M059J (cell line): ENCODE measurements around the gene TNFAIP2. TPM values are rescaled to one million over a fixed set of nuclear protein-coding genes. Genes with fewer than 3 reads are reported as not detected.

Experiments used
- DNase-seq: peaks from one replicate; pipeline ENCODE4 v3.0.0-alpha.2; 2012; ENCODE audit warnings: low read depth
- total RNA-seq: library from RNA; depleted of rRNA; stranded (reverse); fragments of >200 nt; shearing (Covaris generic); gene quantifications from 2 replicates; pipeline ENCODE4 v1.2.3, GENCODE V29; 2014; rRNA removed

The TNFAIP2 gene
- total RNA-seq: 89.3 and 135 TPM in 2 replicates

- DNase-seq: no peak
Measured at GRCh38 chr14:103122947-103123633, at the start of gene TNFAIP2. Gene TNFAIP2 (plus strand): TSS chr14:103123461. CDS start chr14:103126458, 2,997 bp downstream.

GRCh38 chr14:103073876-103074728, 49.2 kb upstream of the TNFAIP2 start:
- DNase-seq: no peak

- DNase-seq: no peak
Measured at GRCh38 chr14:103074729-103075367, 48.4 kb upstream of the TNFAIP2 start.

- DNase-seq: peak; percentile 67
Measured at GRCh38 chr14:103078420-103078749, 44.9 kb upstream of the TNFAIP2 start.

- DNase-seq: no peak
Measured at GRCh38 chr14:103078860-103079587, 44.2 kb upstream of the TNFAIP2 start.

- no peak for DNase-seq
Measured at GRCh38 chr14:103081951-103082350, 41.3 kb upstream of the TNFAIP2 start.

- DNase-seq: no peak
Measured at GRCh38 chr14:103084021-103084919, 39.0 kb upstream of the TNFAIP2 start, which contains the start of gene LBHD2. Gene LBHD2 (plus strand): TSS chr14:103084210. CDS start chr14:103086013, 1,803 bp downstream.

- no peak for DNase-seq
Measured at GRCh38 chr14:103085106-103086091, 37.9 kb upstream of the TNFAIP2 start.

GRCh38 chr14:103086771-103087342, 36.4 kb upstream of the TNFAIP2 start:
- no peak for DNase-seq

GRCh38 chr14:103087343-103087835, 35.9 kb upstream of the TNFAIP2 start:
- no peak for DNase-seq

GRCh38 chr14:103088921-103089320, 34.3 kb upstream of the TNFAIP2 start:
- no peak for DNase-seq

- DNase-seq: no peak
Measured at GRCh38 chr14:103089386-103090335, 33.6 kb upstream of the TNFAIP2 start.

- DNase-seq: no peak
Measured at GRCh38 chr14:103090481-103091020, 32.7 kb upstream of the TNFAIP2 start.

GRCh38 chr14:103091041-103091882, 32.0 kb upstream of the TNFAIP2 start:
- DNase-seq: peak; percentile 19

- no peak for DNase-seq
Measured at GRCh38 chr14:103091883-103092222, 31.4 kb upstream of the TNFAIP2 start.

GRCh38 chr14:103093856-103094405, 29.3 kb upstream of the TNFAIP2 start:
- DNase-seq: no peak
